ENCODE results near the gene CDKN2AIP.

DNA sequence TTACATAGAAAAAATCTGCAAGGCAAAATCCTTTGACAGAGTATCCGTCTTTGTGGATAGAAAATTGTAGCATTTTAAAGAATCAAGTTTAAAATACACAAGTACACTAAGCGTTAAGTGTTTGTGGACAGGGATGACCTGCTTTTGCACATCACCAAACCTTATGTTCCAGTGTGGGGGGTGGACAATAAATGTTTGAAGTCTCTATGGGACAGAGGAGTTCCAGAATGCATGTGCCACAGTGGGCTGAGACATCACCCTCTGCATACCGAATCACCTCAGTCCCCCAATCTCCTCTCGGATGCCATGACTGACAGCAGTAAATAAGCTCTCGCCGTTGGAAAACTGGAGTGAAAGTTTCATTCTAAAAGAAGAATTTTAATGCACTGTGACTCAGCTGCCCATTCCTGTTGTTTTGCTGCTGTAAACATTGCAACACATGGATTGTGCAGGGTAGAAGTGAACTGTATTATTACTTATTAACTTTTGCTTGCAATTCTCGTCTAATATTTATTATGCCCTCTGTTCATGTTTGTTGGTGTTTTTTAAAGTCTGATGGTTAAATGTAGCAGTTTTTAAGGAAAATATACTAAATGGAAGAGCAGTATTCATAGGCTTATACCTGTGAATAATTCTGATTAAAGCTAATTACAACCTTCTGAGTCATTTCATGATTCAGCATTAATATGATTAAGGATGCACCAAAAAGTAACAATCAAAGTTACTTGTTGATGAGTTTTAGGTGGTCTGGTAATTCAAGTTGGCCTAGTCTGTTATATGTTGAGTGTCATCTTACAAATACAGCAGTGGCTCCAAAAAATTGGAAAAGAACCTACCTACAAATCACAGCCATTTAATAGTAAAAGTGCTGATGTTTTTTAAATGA, 24.0 kb downstream of the CDKN2AIP start:
- TF ChIP-seq, protein P1, sequence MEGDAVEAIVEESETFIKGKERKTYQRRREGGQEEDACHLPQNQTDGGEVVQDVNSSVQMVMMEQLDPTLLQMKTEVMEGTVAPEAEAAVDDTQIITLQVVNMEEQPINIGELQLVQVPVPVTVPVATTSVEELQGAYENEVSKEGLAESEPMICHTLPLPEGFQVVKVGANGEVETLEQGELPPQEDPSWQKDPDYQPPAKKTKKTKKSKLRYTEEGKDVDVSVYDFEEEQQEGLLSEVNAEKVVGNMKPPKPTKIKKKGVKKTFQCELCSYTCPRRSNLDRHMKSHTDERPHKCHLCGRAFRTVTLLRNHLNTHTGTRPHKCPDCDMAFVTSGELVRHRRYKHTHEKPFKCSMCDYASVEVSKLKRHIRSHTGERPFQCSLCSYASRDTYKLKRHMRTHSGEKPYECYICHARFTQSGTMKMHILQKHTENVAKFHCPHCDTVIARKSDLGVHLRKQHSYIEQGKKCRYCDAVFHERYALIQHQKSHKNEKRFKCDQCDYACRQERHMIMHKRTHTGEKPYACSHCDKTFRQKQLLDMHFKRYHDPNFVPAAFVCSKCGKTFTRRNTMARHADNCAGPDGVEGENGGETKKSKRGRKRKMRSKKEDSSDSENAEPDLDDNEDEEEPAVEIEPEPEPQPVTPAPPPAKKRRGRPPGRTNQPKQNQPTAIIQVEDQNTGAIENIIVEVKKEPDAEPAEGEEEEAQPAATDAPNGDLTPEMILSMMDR (IDR thresholded peaks at IDR 0.05): no peak
- TF ChIP-seq POLR2A (IDR thresholded peaks at IDR 0.05): no peak
